Fibroblast of skin of left quadriceps (primary cell): Measurements from ENCODE around the gene C1orf94.
A peak's percentile ranks its signal among the peaks of the same experiment; 100 is the strongest.
"Not testable (repeated sequence)": the region's sequence is repeated elsewhere in the genome, so short reads cannot be mapped to it uniquely, and the experiment has no call there.

ENCODE experiments used
- DNase-seq, 2 experiments: peaks; one replicate each; pipeline ENCODE4 v3.0.0-alpha.2; 2013; ENCODE audit warnings: low read depth in 2 of 2

Gene C1orf94

GRCh38 chr1:34164771-34165391 is 11.8 kb upstream of the C1orf94 start, which contains the start of gene CSMD2:
Gene CSMD2, minus strand, starts transcription at chr1:34165230. Its CDS starts 133 bp downstream, at chr1:34165097.
- DNase-seq = peak; percentile 57 to 59

GRCh38 chr1:34165422-34165921 is 11.2 kb upstream of the C1orf94 start:
- no peak for DNase-seq

GRCh38 chr1:34166191-34166624 is 10.5 kb upstream of the C1orf94 start:
- DNase-seq = no peak

- peak; percentile 17 to 20 for DNase-seq
Observed at GRCh38 chr1:34166625-34167361, 9.9 kb upstream of the C1orf94 start.

DNA sequence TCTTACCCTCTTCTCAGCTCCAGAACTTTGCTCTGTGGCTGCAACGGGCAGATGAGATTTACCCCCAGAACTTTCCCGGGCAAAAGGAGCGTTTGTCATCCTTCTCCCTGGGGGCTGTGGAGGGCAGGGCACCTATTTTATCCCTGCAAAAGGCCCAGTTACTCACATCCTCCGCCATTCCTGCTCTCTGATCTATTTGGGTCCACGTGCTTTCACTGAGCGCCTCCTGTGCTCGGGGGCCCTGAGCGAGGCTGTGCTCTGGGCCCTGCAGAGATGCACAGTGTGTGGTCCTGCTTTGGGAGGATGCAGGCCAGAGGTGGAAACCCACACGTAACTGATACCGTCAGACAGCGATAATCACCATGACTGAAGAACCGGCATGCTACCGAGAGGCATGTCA is 9.3 kb upstream of the C1orf94 start:
- no peak for DNase-seq

DNA sequence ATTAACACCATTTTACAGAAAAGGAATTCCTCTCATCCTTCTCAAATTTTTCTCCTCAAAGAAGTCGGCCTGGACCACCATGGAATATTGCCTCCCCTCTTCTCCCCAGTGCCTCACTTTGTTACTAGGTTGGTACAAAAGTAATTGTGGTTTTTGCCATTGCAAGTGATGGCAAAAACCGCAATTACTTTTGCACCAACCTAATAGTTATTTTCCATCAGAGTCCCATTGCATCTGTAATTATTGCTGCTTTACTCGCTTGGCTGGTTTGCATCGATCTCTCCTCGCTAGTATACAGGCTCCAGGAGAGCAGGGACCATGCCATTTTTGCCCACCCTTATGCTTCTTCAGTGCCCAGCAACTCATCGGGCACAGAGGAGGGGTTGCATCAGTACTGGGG is 963 bp upstream of the C1orf94 start:
- DNase-seq = no peak

- no peak for DNase-seq
Observed at GRCh38 chr1:34178072-34178471, 1.4 kb downstream of the C1orf94 start.

DNA sequence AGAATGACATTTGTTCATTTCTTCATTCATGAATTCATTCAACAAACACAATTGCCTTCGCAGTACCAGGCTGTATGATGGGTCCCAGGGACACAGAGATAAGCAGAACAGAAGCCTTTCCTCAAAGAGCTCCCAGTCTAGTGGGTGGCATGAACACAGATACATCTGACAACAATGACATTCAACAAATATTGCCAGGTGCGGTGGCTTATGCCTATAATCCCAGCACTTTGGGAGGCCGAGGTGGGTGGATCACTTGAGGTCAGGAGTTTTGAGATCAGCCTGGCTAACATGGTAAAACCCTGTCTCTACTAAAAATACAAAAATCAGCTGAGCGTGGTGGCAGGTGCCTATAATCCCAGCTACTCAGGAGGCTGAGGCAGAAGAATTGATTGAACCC is 6.7 kb downstream of the C1orf94 start:
- not testable (repeated sequence) for DNase-seq

- DNase-seq = no peak
Observed at GRCh38 chr1:34186741-34187494, 10.2 kb downstream of the C1orf94 start.

GRCh38 chr1:34188418-34188817 is 11.7 kb downstream of the C1orf94 start:
- no peak for DNase-seq

DNA sequence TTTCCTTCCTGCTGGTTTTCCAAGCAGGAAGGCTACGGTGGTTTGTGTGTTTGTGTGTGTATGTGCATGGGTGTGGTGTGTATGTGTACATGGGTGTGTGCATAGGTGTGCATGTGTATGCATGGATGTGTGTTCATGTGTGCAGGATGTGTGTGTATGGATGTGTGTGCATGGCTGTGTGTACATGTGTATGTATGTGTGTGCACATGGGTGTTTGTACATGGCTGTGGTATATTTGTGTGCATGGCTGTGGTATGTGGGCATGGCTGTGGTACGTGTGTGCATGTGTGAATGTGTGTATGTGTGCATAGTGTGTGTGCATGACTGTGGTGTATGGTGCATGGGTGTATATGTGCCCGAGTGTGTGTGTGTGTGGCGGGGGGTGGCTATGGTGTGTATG is 12.3 kb downstream of the C1orf94 start:
- no peak for DNase-seq

- DNase-seq = no peak
Observed at GRCh38 chr1:34190692-34191091, 14.0 kb downstream of the C1orf94 start.

- DNase-seq = no peak
Observed at GRCh38 chr1:34192621-34193020, 15.9 kb downstream of the C1orf94 start.

DNA sequence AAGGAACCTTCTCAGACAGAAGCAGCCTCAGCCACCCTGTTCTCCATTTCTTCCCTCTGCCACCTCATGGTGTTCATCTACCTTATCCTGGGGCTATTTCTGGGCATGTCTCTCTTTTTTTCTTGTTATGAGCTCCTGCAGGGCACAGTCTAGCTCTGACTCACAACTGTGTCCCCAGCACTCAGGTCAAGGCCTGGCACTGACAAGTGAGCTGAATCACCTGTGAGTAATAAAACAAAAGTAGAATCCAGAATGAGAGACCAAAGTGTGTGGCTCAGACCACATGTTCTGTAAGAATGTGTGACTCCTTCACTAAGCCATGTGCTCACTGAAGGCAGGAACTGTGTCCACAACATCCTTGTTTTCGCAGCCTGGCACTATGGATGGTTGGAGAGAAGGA is 23.2 kb downstream of the C1orf94 start:
- peak; percentile 8 to 16 for DNase-seq

GRCh38 chr1:34212673-34213072 is 36.0 kb downstream of the C1orf94 start:
- DNase-seq = no peak

DNA sequence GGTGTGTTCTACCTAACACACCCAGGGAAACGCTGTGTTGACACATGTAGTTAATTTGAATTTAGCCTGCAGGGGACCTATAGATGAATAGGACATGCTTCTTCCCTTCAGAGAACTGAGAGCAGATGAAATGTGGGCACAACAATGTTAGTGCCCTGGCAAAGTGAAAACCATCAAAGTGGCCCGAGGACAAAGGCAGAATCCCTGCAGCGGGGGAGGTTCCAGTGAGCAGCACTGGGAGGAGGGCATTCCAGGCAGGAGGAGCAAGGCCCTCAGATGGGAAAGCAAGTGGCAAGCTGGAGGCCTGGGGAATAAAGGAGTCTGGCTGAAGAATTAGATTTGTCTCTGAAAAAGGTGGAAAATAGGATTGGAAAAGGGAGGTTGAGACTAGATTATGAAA is 37.2 kb downstream of the C1orf94 start:
- DNase-seq = no peak

- no peak for DNase-seq
Observed at GRCh38 chr1:34231441-34231840, 54.7 kb downstream of the C1orf94 start.

- no peak for DNase-seq
Observed at GRCh38 chr1:34235594-34235993, 58.9 kb downstream of the C1orf94 start.

GRCh38 chr1:34236089-34236488 is 59.4 kb downstream of the C1orf94 start:
- no peak for DNase-seq

DNA sequence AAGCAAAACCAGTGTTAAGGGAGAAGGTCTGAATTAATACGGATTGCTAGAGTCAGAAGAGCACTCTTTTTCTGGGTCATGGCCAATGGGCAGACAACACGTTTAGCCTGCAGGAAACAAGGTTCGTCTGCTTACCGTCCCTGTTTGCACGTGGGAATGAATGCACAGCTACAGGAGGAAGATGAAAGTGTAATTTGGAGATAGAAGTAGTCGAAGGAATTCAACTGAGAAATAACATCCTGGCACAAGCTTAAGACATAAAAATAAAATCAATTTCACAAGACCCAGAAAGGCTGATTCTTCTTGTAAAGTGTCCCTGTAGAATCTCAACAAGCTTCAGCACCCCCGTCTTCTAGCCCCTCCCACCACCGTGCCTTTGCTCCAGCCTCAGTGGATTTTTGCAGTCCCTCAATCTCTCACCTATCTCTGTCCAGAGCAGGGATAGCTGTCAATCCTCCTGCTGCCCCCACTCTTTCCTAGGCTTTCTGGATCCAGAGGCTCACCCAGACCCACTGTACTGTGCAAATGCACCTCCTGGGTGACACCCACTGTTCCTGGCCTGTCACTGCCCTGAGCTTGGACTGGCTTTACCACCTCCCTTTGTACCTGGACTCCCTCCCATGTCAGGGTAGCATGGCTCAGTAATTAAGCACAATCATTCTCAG is 60.6 kb downstream of the C1orf94 start:
- DNase-seq = no peak

DNA sequence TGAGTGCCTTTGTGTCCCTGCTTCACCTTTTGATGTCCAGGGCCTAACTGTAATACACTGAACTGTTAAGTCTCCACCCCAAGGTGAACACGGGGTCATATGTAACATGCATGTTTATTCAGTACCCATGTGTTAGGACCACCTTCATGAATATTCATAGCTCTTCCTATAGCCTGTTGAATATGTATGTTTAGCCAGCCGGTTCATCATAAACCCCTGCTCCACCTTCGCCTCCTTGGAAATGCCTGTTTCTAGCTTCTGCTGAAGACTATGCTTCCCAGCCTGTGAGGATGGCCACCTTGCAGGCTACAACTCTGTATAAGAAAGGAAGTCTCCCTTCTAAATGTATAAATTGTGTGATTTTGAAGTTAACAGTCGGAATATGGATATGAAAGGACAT is 69.3 kb downstream of the C1orf94 start:
- DNase-seq = no peak

GRCh38 chr1:34250342-34250741 is 73.6 kb downstream of the C1orf94 start:
- no peak for DNase-seq
